ENCODE measurements around the gene BEST1. TPM values are rescaled to one million over a fixed set of nuclear protein-coding genes. Genes with fewer than 3 reads are reported as not detected.
A peak's percentile ranks its signal among the peaks of the same experiment; 100 is the strongest.
"Not testable (repeated sequence)": the region's sequence is repeated elsewhere in the genome, so short reads cannot be mapped to it uniquely, and the experiment has no call there.

Gene BEST1
- total and polyA plus RNA-seq, 2 donors = 2.0 to 6.7 TPM

DNA sequence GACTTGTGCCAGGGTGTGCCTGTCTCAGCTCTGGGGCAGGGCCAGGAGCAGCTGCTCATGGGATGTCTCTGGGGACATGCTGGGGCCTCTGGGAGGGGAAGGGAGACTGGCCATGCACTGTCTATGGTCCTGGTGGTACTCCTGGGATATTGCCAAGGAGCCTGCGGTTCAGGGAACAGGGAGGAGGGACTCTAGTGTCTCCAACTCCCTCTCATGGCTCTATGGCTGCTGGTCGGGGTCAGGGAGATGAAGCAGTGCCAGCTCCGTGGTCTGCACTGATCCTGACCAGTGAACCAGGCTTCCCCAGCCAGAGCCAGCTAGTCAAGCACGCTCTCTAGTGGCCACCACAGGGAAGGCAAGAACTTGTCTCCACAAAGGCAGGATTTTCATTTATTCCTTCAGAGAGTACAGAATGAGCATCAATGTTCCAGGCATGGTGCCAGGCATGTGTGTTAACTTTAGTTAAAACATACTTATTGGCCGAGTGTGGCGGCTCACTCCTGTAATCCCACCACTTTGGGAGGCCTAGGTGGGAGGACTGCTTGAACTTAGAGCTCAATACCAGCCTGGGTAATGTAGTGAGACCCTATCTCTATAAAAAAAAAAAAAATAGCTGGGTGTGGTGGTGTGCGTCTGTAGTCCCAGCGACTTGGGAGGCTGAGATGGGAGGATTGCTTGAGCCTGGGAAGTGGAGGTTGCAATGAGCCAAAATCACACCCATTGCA, 2.5 kb upstream of the BEST1 start:
- peak; percentile 87 for DNase-seq (ENCODE audit: extremely low spot score)
- Histone ChIP-seq H3K27ac (ENCODE audit: low read depth) (no peak overlapping the region), H3K36me3 (ENCODE audit: insufficient read depth) (no peaks in the 10 kb centered on the region), H3K4me3 (ENCODE audit: low read depth, low read length) (no peak overlapping the region), H3K4me1 (ENCODE audit: insufficient read depth) (no peaks in the 10 kb centered on the region)
- 6% methylated on average over 8 of the region's 8 CpGs for WGBS

- DNase-seq (ENCODE audit: extremely low spot score) = no peak
- H3K4me3 ChIP-seq (ENCODE audit: low read depth, low read length) = no peak overlapping the region
- H3K4me1 ChIP-seq (ENCODE audit: insufficient read depth) = no peaks in the 10 kb centered on the region
- no peaks in the 10 kb centered on the region for H3K36me3 ChIP-seq (ENCODE audit: insufficient read depth)
- no peak overlapping the region for H3K27ac ChIP-seq (ENCODE audit: low read depth)
- WGBS = 88% methylated on average over 7 of the region's 7 CpGs
Measured at GRCh38 chr11:61948505-61948904, 1.6 kb upstream of the BEST1 start.

DNA sequence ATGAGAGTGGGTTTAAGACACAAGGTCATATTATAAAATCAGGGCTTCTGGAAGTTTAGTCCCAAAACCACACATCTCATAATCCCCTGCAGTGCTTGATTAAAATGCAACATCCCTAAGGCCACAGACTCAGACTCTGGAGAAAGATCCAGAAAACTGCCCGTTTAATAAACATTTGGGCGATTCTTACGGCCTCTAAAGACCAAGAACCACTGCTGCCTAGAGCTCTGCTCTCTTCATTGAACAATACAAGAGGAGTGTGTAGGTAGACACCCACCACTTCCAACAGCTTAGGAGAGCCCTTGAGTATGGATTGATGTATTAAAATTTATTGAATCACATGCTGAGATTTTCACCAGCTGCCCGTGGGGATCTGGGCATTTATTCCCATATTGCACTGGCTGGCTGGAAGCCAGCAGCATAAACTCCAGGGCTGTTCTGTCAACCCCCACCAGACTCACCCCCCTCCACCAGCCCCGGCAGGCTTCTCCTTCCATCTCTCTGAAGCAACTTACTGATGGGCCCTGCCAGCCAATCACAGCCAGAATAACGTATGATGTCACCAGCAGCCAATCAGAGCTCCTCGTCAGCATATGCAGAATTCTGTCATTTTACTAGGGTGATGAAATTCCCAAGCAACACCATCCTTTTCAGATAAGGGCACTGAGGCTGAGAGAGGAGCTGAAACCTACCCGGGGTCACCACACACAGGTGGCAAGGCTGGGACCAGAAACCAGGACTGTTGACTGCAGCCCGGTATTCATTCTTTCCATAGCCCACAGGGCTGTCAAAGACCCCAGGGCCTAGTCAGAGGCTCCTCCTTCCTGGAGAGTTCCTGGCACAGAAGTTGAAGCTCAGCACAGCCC, 749 bp upstream of the BEST1 start:
- peak; percentile 79 for DNase-seq (ENCODE audit: extremely low spot score)
- Histone ChIP-seq H3K27ac (ENCODE audit: low read depth) (no peak overlapping the region), H3K4me1 (ENCODE audit: insufficient read depth) (no peaks in the 10 kb centered on the region), H3K36me3 (ENCODE audit: insufficient read depth) (no peaks in the 10 kb centered on the region), H3K4me3 (ENCODE audit: low read depth, low read length) (no peak overlapping the region)
- WGBS = 25% methylated on average over 9 of the region's 9 CpGs

- WGBS = 92% methylated on average over 11 of the region's 11 CpGs
- Histone ChIP-seq H3K4me1 (ENCODE audit: insufficient read depth) (no peaks in the 10 kb centered on the region), H3K4me3 (ENCODE audit: low read depth, low read length) (no peak overlapping the region), H3K36me3 (ENCODE audit: insufficient read depth) (no peaks in the 10 kb centered on the region), H3K27ac (ENCODE audit: low read depth) (no peak overlapping the region)
- no peak for DNase-seq (ENCODE audit: extremely low spot score)
Measured at GRCh38 chr11:61951484-61952135, 1.5 kb downstream of the BEST1 start.

- WGBS = 93% methylated on average over 3 of the region's 3 CpGs
- Histone ChIP-seq H3K27ac (ENCODE audit: low read depth) (no peak overlapping the region), H3K4me1 (ENCODE audit: insufficient read depth) (no peaks in the 10 kb centered on the region), H3K4me3 (ENCODE audit: low read depth, low read length) (no peak overlapping the region), H3K36me3 (ENCODE audit: insufficient read depth) (no peaks in the 10 kb centered on the region)
- no peak for DNase-seq (ENCODE audit: extremely low spot score)
Measured at GRCh38 chr11:61952882-61953281, 2.7 kb downstream of the BEST1 start.

DNA sequence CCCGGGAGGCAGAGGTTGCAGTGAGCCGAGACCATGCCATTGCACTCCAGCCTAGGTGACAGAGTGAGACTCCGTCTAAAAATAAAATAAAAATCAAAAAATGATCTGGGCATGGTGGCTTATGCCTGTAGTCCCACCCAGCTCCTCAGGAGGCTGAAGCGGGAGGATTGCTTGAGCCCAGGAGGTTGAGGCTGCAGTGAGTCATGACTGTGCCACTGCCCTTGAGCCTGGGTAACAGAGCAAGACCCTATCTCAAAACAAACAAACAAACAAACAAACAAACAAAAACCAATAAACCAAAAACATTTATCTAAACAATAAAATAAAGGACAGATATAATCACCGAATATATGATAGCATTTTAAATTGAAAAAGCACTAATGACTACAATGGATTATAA, 3.5 kb downstream of the BEST1 start:
- not testable (repeated sequence) for H3K4me3 ChIP-seq (ENCODE audit: low read depth, low read length); H3K27ac ChIP-seq (ENCODE audit: low read depth); H3K4me1 ChIP-seq (ENCODE audit: insufficient read depth); DNase-seq (ENCODE audit: extremely low spot score); H3K36me3 ChIP-seq (ENCODE audit: insufficient read depth)
- WGBS = 96% methylated on average over 5 of the region's 5 CpGs

- Histone ChIP-seq H3K4me1 (ENCODE audit: insufficient read depth) (no peaks in the 10 kb centered on the region), H3K27ac (ENCODE audit: low read depth) (peak overlapping the region; percentile 51), H3K36me3 (ENCODE audit: insufficient read depth) (no peaks in the 10 kb centered on the region), H3K4me3 (ENCODE audit: low read depth, low read length) (no peak overlapping the region)
- WGBS = 92% methylated on average over 9 of the region's 9 CpGs
- no peak for DNase-seq (ENCODE audit: extremely low spot score)
Measured at GRCh38 chr11:61954106-61954850, 4.1 kb downstream of the BEST1 start.

- Histone ChIP-seq H3K4me1 (ENCODE audit: insufficient read depth) (no peaks in the 10 kb centered on the region), H3K4me3 (ENCODE audit: low read depth, low read length) (peak overlapping the region; percentile 33), H3K36me3 (ENCODE audit: insufficient read depth) (no peaks in the 10 kb centered on the region), H3K27ac (ENCODE audit: low read depth) (peak overlapping the region; percentile 66)
- DNase-seq (ENCODE audit: extremely low spot score) = no peak
- WGBS = 6% methylated on average over 21 of the region's 21 CpGs
Measured at GRCh38 chr11:61954851-61955421, 4.8 kb downstream of the BEST1 start.

DNA sequence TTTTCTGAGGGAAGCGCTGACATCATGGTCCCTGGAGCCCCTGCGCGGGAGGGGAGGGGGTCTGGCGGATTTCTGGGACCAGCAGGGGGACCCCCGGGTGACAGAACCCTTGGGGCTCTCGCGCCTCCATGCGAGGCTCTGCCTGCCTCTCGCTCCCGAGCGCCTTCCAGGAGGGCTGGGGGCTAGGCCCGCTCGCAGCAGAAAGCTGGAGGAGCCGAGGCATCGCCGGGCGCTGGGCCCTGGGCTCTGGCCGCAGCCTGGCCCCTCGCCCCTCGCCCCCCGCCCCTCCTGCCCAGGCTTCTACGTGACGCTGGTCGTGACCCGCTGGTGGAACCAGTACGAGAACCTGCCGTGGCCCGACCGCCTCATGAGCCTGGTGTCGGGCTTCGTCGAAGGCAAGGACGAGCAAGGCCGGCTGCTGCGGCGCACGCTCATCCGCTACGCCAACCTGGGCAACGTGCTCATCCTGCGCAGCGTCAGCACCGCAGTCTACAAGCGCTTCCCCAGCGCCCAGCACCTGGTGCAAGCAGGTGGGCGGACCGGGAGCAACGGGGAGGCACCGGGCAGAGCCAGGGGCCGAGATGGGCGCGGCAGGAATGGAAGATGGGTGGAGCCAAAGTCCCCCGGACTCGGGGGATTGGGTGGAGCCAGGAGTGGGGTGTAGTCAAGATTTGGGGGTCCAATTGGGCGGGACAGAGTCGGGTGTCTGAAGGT, 5.4 kb downstream of the BEST1 start:
- H3K4me3 ChIP-seq (ENCODE audit: low read depth, low read length) = peak overlapping the region; percentile 33
- H3K36me3 ChIP-seq (ENCODE audit: insufficient read depth) = no peaks in the 10 kb centered on the region
- WGBS = 5% methylated on average over 56 of the region's 56 CpGs
- H3K27ac ChIP-seq (ENCODE audit: low read depth) = peak overlapping the region; percentile 66
- H3K4me1 ChIP-seq (ENCODE audit: insufficient read depth) = no peaks in the 10 kb centered on the region
- DNase-seq (ENCODE audit: extremely low spot score) = no peak

DNA sequence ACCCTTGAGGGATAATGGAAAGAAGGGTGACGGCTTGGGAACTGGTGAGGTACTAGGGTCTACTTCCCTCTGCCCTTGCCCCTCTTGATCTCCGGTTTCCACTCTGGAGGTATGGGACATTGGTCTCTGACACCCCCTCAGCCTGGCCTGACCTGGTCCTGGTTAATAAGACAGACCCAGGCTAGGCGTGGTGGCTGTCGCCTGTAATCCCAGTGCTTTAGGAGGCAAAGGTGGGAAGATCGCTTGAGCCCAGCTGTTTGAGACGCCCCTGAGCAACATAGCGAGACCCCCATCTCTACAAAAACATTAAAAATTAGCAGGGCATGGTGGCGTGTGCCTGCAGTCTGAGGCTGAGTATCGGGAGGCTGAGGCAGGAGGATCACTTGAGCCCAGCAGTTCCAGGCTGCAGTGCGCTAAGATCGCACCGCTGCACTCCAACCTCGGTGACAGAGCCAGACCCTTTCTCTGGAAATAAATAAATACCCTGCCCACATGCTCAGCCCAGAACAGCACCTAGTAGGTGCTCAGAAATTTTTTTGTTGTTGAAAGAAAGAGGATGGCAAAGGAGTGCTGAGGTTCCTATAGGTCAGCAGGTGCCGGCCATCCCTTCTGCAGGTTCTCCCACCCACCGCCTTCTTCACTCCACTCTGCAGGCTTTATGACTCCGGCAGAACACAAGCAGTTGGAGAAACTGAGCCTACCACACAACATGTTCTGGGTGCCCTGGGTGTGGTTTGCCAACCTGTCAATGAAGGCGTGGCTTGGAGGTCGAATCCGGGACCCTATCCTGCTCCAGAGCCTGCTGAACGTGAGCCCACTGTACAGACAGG, 6.3 kb downstream of the BEST1 start:
- no peak overlapping the region for H3K27ac ChIP-seq (ENCODE audit: low read depth)
- no peaks in the 10 kb centered on the region for H3K4me1 ChIP-seq (ENCODE audit: insufficient read depth)
- no peaks in the 10 kb centered on the region for H3K36me3 ChIP-seq (ENCODE audit: insufficient read depth)
- 95% methylated on average over 20 of the region's 20 CpGs for WGBS
- DNase-seq (ENCODE audit: extremely low spot score) = no peak
- H3K4me3 ChIP-seq (ENCODE audit: low read depth, low read length) = no peak overlapping the region

- Histone ChIP-seq H3K4me1 (ENCODE audit: insufficient read depth) (no peaks in the 10 kb centered on the region), H3K36me3 (ENCODE audit: insufficient read depth) (no peaks in the 10 kb centered on the region), H3K4me3 (ENCODE audit: low read depth, low read length) (no peak overlapping the region), H3K27ac (ENCODE audit: low read depth) (no peak overlapping the region)
- WGBS = 88% methylated on average over 7 of the region's 7 CpGs
- DNase-seq (ENCODE audit: extremely low spot score) = no peak
Measured at GRCh38 chr11:61957021-61957770, 7.0 kb downstream of the BEST1 start.
